Femur (tissue), 1 donor: ENCODE results near the gene SPATA12.

ENCODE experiments used
- DNase-seq: peaks from one replicate; pipeline ENCODE4 v3.0.0-alpha.2; 2017

SPATA12 gene

DNA sequence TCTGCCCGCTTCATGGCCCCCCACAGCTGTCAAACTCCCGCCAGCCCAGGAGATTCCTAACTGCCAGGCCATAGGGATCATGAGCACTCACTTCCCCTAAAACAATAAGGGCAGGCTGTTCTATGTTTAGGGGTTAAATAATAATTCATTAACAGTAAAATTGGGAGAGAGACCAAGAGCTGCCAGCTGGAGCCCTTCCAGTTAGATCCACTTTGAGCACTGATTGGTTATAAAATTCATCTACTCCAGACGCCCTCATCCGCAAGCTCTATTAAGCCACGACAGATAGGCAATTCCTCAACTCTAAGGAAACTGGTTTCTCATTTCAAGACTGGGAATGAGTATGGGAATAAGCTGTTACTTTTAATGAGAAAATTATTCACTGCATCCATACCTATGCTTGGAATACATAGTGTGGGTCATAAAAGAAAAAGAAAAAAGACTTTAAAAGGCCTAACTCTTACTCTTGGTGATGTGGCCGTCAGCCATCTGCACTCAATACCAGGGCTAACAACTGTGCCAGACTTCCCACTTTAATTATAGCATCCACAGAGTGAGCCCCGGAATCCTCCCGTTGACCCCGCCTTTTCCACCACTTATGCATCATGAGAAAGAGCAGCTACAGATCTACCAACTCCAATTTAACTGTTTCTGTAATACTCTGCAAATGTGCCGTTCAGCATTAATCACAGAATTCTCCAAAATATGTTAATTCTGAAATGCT is 60.1 kb downstream of the SPATA12 start:
- DNase-seq, result no peak
